GM19463 (cell line): Measurements from ENCODE around the gene GET4.
"Not testable (repeated sequence)": the region's sequence is repeated elsewhere in the genome, so short reads cannot be mapped to it uniquely, and the experiment has no call there.

Source experiments
- ATAC-seq: cut with Tn5 transposase; IDR thresholded peaks from one replicate; pipeline ENCODE4 v1.9.1; 2021; ENCODE audit warnings: mild to moderate bottlenecking, moderate library complexity; ENCODE audit not compliant: unreplicated experiment

The GET4 gene

GRCh38 chr7:943793-944192 is 67.4 kb downstream of the GET4 start:
- not testable (repeated sequence) for ATAC-seq

GRCh38 chr7:944744-945143 is 68.4 kb downstream of the GET4 start:
- ATAC-seq: no peak

GRCh38 chr7:945147-945555 is 68.8 kb downstream of the GET4 start:
- ATAC-seq: no peak

GRCh38 chr7:945556-946255 is 69.4 kb downstream of the GET4 start:
- ATAC-seq: no peak
